H1 (cell line): ENCODE measurements around the gene ALK. TPM values are rescaled to one million over a fixed set of nuclear protein-coding genes. Genes with fewer than 3 reads are reported as not detected.

Experiments used
- CTCF ChIA-PET: fragments of 300-600 bp; sonication (Branson Sonifier 250); formaldehyde crosslinking; loops from one replicate; lab custom pipeline; 2021; ENCODE audit not compliant: partially characterized antibody; lab: Charles Lee
- POLR2A ChIA-PET: fragments of 300-600 bp; sonication (Branson Sonifier 250); formaldehyde crosslinking; loops from one replicate; lab custom pipeline; 2021; ENCODE audit warnings: inconsistent platforms; ENCODE audit not compliant: partially characterized antibody; lab: Charles Lee
- DNase-seq, 2 experiments: peaks; one replicate each; pipeline versions ENCODE4 v3.0.0 to v3.0.0-alpha.2; 2010 to 2022; ENCODE audit warnings: low spot score in 2 of 2, low read depth in 1 of 2, mixed read lengths in 1 of 2
- FAIRE-seq: peaks from 2 replicates; lab custom pipeline; 2011; peaks lifted over from hg19 to GRCh38; lab: Jason Lieb, UNC
- H2AFZ ChIP-seq: 2 replicates; pipeline ENCODE4 v1.8.1; 2012; ENCODE audit warnings: low read length, inconsistent platforms
- H2AK5ac ChIP-seq: 2 replicates; pipeline ENCODE4 v1.6.1; 2013; ENCODE audit warnings: low read depth, low read length
- H2BK120ac ChIP-seq: replicated peaks from 2 replicates; pipeline ENCODE3; 2013; ENCODE audit warnings: low read depth, low read length, inconsistent platforms
- H2BK12ac ChIP-seq: 2 replicates; pipeline ENCODE4 v1.6.1; 2013; ENCODE audit warnings: low read depth, low read length
- H2BK15ac ChIP-seq: 2 replicates; pipeline ENCODE4 v1.6.1; 2013; ENCODE audit warnings: low read length
- H2BK20ac ChIP-seq: 2 replicates; pipeline ENCODE4 v1.6.1; 2013; ENCODE audit warnings: low read length
- H2BK5ac ChIP-seq: 2 replicates; pipeline ENCODE4 v1.6.1; 2013; ENCODE audit warnings: low read depth, low read length
- H3K14ac ChIP-seq: 2 replicates; pipeline ENCODE4 v1.6.1; 2013; ENCODE audit warnings: inconsistent platforms; ENCODE audit not compliant: insufficient read length
- H3K18ac ChIP-seq: 2 replicates; pipeline ENCODE4 v1.6.1; 2013; ENCODE audit warnings: low read length; ENCODE audit errors: extremely low read depth
- H3K23ac ChIP-seq: 2 replicates; pipeline ENCODE4 v1.6.1; 2013; ENCODE audit warnings: inconsistent platforms; ENCODE audit not compliant: insufficient read length
- H3K23me2 ChIP-seq: 2 replicates; pipeline ENCODE4 v1.6.1; 2013; ENCODE audit warnings: low read depth, low read length
- H3K27ac ChIP-seq: 2 replicates; pipeline ENCODE4 v1.6.1; 2011; ENCODE audit warnings: low read depth, low read length, inconsistent platforms
- H3K27me3 ChIP-seq, 4 experiments: replicated peaks in 1 of 4; 1 replicate in 1 of 4; 2 replicates in 3 of 4; pipeline versions ENCODE4 v1.6.1 to v1.8.1; 2011 to 2013; ENCODE audit warnings: low read length in 3 of 4, mild to moderate bottlenecking in 3 of 4, inconsistent platforms in 2 of 4, mixed read lengths in 2 of 4, moderate library complexity in 1 of 4; ENCODE audit not compliant: control insufficient read depth in 3 of 4, insufficient read depth in 3 of 4; ENCODE audit errors: extremely low read depth in 1 of 4
- H3K36me3 ChIP-seq, 4 experiments: 2 replicates each; pipeline versions ENCODE4 v1.6.1 to v1.8.1; 2011 to 2013; ENCODE audit warnings: mild to moderate bottlenecking in 4 of 4, low read length in 3 of 4, moderate library complexity in 2 of 4, control low read depth in 1 of 4, inconsistent platforms in 1 of 4; ENCODE audit not compliant: insufficient read depth in 4 of 4, control insufficient read depth in 2 of 4
- H3K4ac ChIP-seq: replicated peaks from 2 replicates; pipeline ENCODE3; 2013; ENCODE audit warnings: low read length, low read depth, mixed read lengths, inconsistent platforms; ENCODE audit not compliant: insufficient read length
- H3K4me1 ChIP-seq, 4 experiments: replicated peaks in 1 of 4; 1 replicate in 1 of 4; 2 replicates in 3 of 4; pipeline versions ENCODE4 v1.6.1 to v1.8.1; 2011 to 2013; ENCODE audit warnings: low read length in 3 of 4, inconsistent platforms in 2 of 4, mixed read lengths in 1 of 4; ENCODE audit not compliant: insufficient read depth in 4 of 4, control insufficient read depth in 3 of 4
- H3K4me2 ChIP-seq, 2 experiments: 2 replicates each; pipeline versions ENCODE4 v1.6.1 to v1.8.1; 2011 to 2013; ENCODE audit warnings: low read depth in 2 of 2, low read length in 2 of 2, control low read depth in 1 of 2, inconsistent platforms in 1 of 2, mild to moderate bottlenecking in 1 of 2; ENCODE audit not compliant: insufficient read depth in 1 of 2
- H3K4me3 ChIP-seq, 4 experiments: fragments of 200-600, 300-600 bp in 1 of 4; sonication (generic), shearing (Covaris generic), sonication (Bioruptor Twin) in 1 of 4; 2 replicates each; pipeline versions ENCODE4 v1.5.1 to v1.8.1; 2011 to 2016; ENCODE audit warnings: low read length in 4 of 4, low read depth in 3 of 4, control low read depth in 2 of 4, inconsistent platforms in 2 of 4, mild to moderate bottlenecking in 2 of 4, mixed read lengths in 1 of 4, moderate library complexity in 1 of 4; ENCODE audit not compliant: insufficient read depth in 2 of 4; ENCODE audit errors: extremely low read depth in 1 of 4
- H3K56ac ChIP-seq: replicated peaks from 2 replicates; pipeline ENCODE3; 2013; ENCODE audit warnings: low read depth, mild to moderate bottlenecking, mixed read lengths, low read length, inconsistent platforms; ENCODE audit not compliant: insufficient read length
- H3K79me1 ChIP-seq: 2 replicates; pipeline ENCODE4 v1.6.1; 2013; ENCODE audit warnings: low read depth, low read length, control low read depth
- H3K79me2 ChIP-seq, 2 experiments: 2 replicates each; pipeline versions ENCODE4 v1.6.1 to v1.8.1; 2012 to 2013; ENCODE audit warnings: low read length in 2 of 2, mild to moderate bottlenecking in 2 of 2, inconsistent platforms in 1 of 2; ENCODE audit not compliant: insufficient read depth in 2 of 2, control insufficient read depth in 1 of 2
- H3K9ac ChIP-seq, 4 experiments: replicated peaks in 1 of 4; 1 replicate in 1 of 4; 2 replicates in 3 of 4; pipeline versions ENCODE4 v1.6.1 to v1.8.1; 2011 to 2013; ENCODE audit warnings: low read depth in 3 of 4, low read length in 3 of 4, control low read depth in 2 of 4, mild to moderate bottlenecking in 2 of 4, moderate library complexity in 2 of 4, inconsistent platforms in 1 of 4; ENCODE audit errors: extremely low read depth in 1 of 4
- H3K9me3 ChIP-seq, 2 experiments: 2 replicates each; pipeline versions ENCODE4 v1.6.1 to v1.8.1; 2012 to 2013; ENCODE audit warnings: mild to moderate bottlenecking in 2 of 2, moderate library complexity in 2 of 2, control low read depth in 1 of 2, inconsistent platforms in 1 of 2, low read depth in 1 of 2, low read length in 1 of 2, mixed read lengths in 1 of 2; ENCODE audit not compliant: insufficient read depth in 2 of 2
- H4K20me1 ChIP-seq, 2 experiments: replicated peaks in 1 of 2; 2 replicates each; pipeline versions ENCODE3 to v1.8.1; 2011 to 2013; ENCODE audit warnings: inconsistent platforms in 2 of 2, low read length in 2 of 2, mild to moderate bottlenecking in 1 of 2; ENCODE audit not compliant: insufficient read depth in 2 of 2, control insufficient read depth in 1 of 2
- H4K5ac ChIP-seq: 2 replicates; pipeline ENCODE4 v1.6.1; 2013; ENCODE audit warnings: low read length, low read depth, mixed read lengths, inconsistent platforms; ENCODE audit not compliant: insufficient read length
- H4K8ac ChIP-seq: 2 replicates; pipeline ENCODE4 v1.8.0; 2013; ENCODE audit warnings: mild to moderate bottlenecking, moderate library complexity, low read length, inconsistent platforms; ENCODE audit not compliant: insufficient read depth; ENCODE audit errors: extremely low read depth
- H4K91ac ChIP-seq: replicated peaks from 2 replicates; pipeline ENCODE3; 2013; ENCODE audit warnings: low read length, mixed read lengths, inconsistent platforms; ENCODE audit not compliant: insufficient read length
- EP300 ChIP-seq, 2 experiments: IDR thresholded peaks; 1 replicate in 1 of 2; 2 replicates in 1 of 2; pipeline ENCODE4 v1.6.1; 2011 to 2012; ENCODE audit warnings: low read depth in 2 of 2, low read length in 2 of 2, mild to moderate bottlenecking in 2 of 2, borderline replicate concordance in 1 of 2, inconsistent platforms in 1 of 2, moderate library complexity in 1 of 2
- GABPA ChIP-seq: IDR thresholded peaks from 2 replicates; pipeline ENCODE4 v1.6.1; 2011; ENCODE audit warnings: mild to moderate bottlenecking, low read length, moderate library complexity, borderline replicate concordance; ENCODE audit not compliant: insufficient read depth
- MAX ChIP-seq: IDR thresholded peaks from 2 replicates; pipeline ENCODE4 v1.6.1; 2012; ENCODE audit warnings: inconsistent platforms
- RAD21 ChIP-seq, 2 experiments: IDR thresholded peaks in 1 of 2; conservative IDR thresholded peaks in 1 of 2; 2 replicates each; pipeline ENCODE4 v1.6.1; 2011; ENCODE audit warnings: low read depth in 2 of 2, low read length in 2 of 2, improper control_type of control experiment in 1 of 2, inconsistent platforms in 1 of 2, mild to moderate bottlenecking in 1 of 2, moderate library complexity in 1 of 2
- WGBS, 2 experiments: shearing (Covaris generic) in 1 of 2; methylation state at CpG; one replicate each; pipeline versions ENCODE4 v1.1.6 to v1.1.7; 2013 to 2015; ENCODE audit warnings: low lambda C conversion rate in 2 of 2, mixed read lengths in 2 of 2, inconsistent platforms in 1 of 2, low coverage in 1 of 2, missing lambda C conversion rate in 1 of 2; ENCODE audit not compliant: insufficient replicate concordance in 2 of 2, insufficient coverage in 1 of 2, insufficient read length in 1 of 2; ENCODE audit errors: extremely low coverage in 1 of 2, missing lambda C conversion rate in 1 of 2; 5-methylcytosine and 5-hydroxymethylcytosine counted together
- polyA plus RNA-seq, 7 experiments: library from polyadenylated mRNA; depleted of rRNA in 3 of 7; stranded (reverse) in 5 of 7; unstranded in 2 of 7; fragments of >200 nt in 5 of 7; fragments of 200-250 nt in 2 of 7; gene quantifications; 1 replicate in 5 of 7; 2 replicates in 1 of 7; 4 replicates in 1 of 7; pipeline versions ENCODE4 v1.2.1 to v1.2.3, GENCODE V29; 2011 to 2013; ENCODE audit warnings: missing spikeins in 2 of 7, mixed read lengths in 2 of 7
- total RNA-seq: library from RNA; stranded (reverse); fragmentation: NEBNext Ultra II Directional; extraction: Animal tissue kit (Norgen Biotek cat#: 25700); gene quantifications from 2 replicates; pipeline ENCODE4 v1.2.1, GENCODE V29; 2021

ALK gene
- total and polyA plus RNA-seq, 2 of the 8 experiments (the other 6 are each of a cell fraction or from before 2014, with no cell fraction given): 0.02 to 0.09 TPM

DNA sequence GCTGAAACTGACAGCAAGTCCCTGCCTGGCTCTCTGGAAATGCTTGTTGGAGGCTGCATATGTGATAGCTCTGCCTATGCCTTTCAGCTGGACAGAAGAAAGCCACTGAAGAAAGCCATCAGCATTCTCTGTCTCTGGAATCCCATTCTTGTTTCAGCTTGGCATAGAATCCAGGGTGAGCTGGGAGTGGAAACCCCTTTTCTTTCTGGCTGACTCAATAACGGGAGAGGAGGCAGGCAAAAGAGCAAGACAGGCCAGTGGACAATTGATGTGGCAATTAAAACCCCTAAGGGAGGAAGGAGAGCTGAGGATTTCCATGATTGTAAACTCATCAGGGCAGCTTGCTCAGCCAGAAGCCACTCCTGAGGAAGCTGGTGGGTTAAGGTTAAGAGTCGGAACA, 598.1 kb downstream of the ALK start:
- 84% methylated on average over 2 of the region's 2 CpGs; no CpG with 5 or more reads in 1 of the 2 experiments for WGBS, 2 experiments
- Histone ChIP-seq H3K4me3 (no peak overlapping the region), H3K9me3 (no peaks in the 10 kb centered on the region), H2BK20ac (no peak overlapping the region), H2BK5ac (no peak overlapping the region), H2BK12ac (no peak overlapping the region), H2AFZ (no peak overlapping the region), H4K91ac (no peak overlapping the region), H3K27ac (no peak overlapping the region), H3K23ac (no peak overlapping the region), H3K27me3 (no peaks in the 10 kb centered on the region), H3K36me3 (no peaks in the 10 kb centered on the region), H2AK5ac (no peak overlapping the region), H2BK15ac (no peak overlapping the region), H3K23me2 (no peaks in the 10 kb centered on the region), H4K8ac (no peak overlapping the region), H3K18ac (no peak overlapping the region), H3K79me2 (no peaks in the 10 kb centered on the region), H4K20me1 (no peaks in the 10 kb centered on the region), H3K9ac (no peak overlapping the region), H3K4me1 (peaks cover 0 to 4% (median 0%) of the 10 kb centered on the region in 4 experiments; a peak in 2 of 7 replicates), H4K5ac (no peak overlapping the region), H3K14ac (no peak overlapping the region), H3K4ac (no peak overlapping the region), H3K79me1 (no peaks in the 10 kb centered on the region), H3K56ac (no peak overlapping the region), H3K4me2 (no peak overlapping the region), H2BK120ac (no peak overlapping the region)
- ChIA-PET POLR2A (no interaction called here), CTCF (interaction anchor here (1.4 to 7.5 kb wide), 3 partner anchors 9 to 21 kb away, joined by 3 to 71 read pairs (median 6); no protein-coding TSS in a partner anchor)
- FAIRE-seq (no peak), DNase-seq (no peak)
- TF ChIP-seq RAD21 (IDR thresholded peaks at IDR 0.05 in 1 of 2, conservative IDR thresholded peaks at IDR 0.05 in 1 of 2; ENCODE audit: low read depth in 2 of 2, low read length in 2 of 2) (no peak), EP300 (IDR thresholded peaks at IDR 0.05; ENCODE audit: borderline replicate concordance in 1 of 2, low read depth in 2 of 2, low read length in 2 of 2) (no peak), GABPA (no peak), MAX (no peak)
